ENCODE results near the gene GAK.

GAK gene

GRCh38 chr4:957581-958313, 25.6 kb upstream of the GAK start:
- Histone ChIP-seq H3K79me2 (ENCODE audit: insufficient read depth, low read length) (no peaks in the 10 kb centered on the region), H3K27me3 (ENCODE audit: low read length) (no peaks in the 10 kb centered on the region), H3K9ac (ENCODE audit: low read length) (no peak overlapping the region), H3K9me2 (replicated peaks; ENCODE audit: insufficient read depth, low read length) (no peaks in the 10 kb centered on the region), H3K4me3 (ENCODE audit: insufficient read depth, low read length, poor library complexity, severe bottlenecking) (no peak overlapping the region), H3F3A (ENCODE audit: insufficient read depth) (no peaks in the 10 kb centered on the region), H4K20me1 (ENCODE audit: low read depth, low read length) (no peaks in the 10 kb centered on the region), H3K36me3 (ENCODE audit: low read length) (no peaks in the 10 kb centered on the region), H3K27ac (ENCODE audit: low read depth, low read length) (no peak overlapping the region), H3K9me3 (ENCODE audit: insufficient read depth, low read length) (no peaks in the 10 kb centered on the region), H3K4me2 (ENCODE audit: low read depth, low read length, poor library complexity, severe bottlenecking) (no peak overlapping the region), H2AFZ (ENCODE audit: low read depth, low read length, severe bottlenecking) (no peak overlapping the region)
- TF ChIP-seq CTCF (IDR thresholded peaks at IDR 0.05; ENCODE audit: insufficient read depth, low read length, poor library complexity, severe bottlenecking) (no peak), EZH2phosphoT487 (conservative IDR thresholded peaks at IDR 0.05; ENCODE audit: low read length) (no peak)

- Histone ChIP-seq H3K4me2 (ENCODE audit: low read depth, low read length, poor library complexity, severe bottlenecking) (no peak overlapping the region), H3K9me2 (replicated peaks; ENCODE audit: insufficient read depth, low read length) (no peaks in the 10 kb centered on the region), H3F3A (ENCODE audit: insufficient read depth) (no peaks in the 10 kb centered on the region), H3K36me3 (ENCODE audit: low read length) (no peaks in the 10 kb centered on the region), H4K20me1 (ENCODE audit: low read depth, low read length) (no peaks in the 10 kb centered on the region), H3K79me2 (ENCODE audit: insufficient read depth, low read length) (no peaks in the 10 kb centered on the region), H3K9ac (ENCODE audit: low read length) (no peak overlapping the region), H3K4me3 (ENCODE audit: insufficient read depth, low read length, poor library complexity, severe bottlenecking) (no peak overlapping the region), H3K27ac (ENCODE audit: low read depth, low read length) (no peak overlapping the region), H3K9me3 (ENCODE audit: insufficient read depth, low read length) (no peaks in the 10 kb centered on the region), H3K27me3 (ENCODE audit: low read length) (no peaks in the 10 kb centered on the region), H2AFZ (ENCODE audit: low read depth, low read length, severe bottlenecking) (no peak overlapping the region)
- TF ChIP-seq CTCF (IDR thresholded peaks at IDR 0.05; ENCODE audit: insufficient read depth, low read length, poor library complexity, severe bottlenecking) (no peak), EZH2phosphoT487 (conservative IDR thresholded peaks at IDR 0.05; ENCODE audit: low read length) (no peak)
These were observed 25.1 kb upstream of the GAK start for GRCh38 chr4:957231-957580.

GRCh38 chr4:956531-957230, 24.6 kb upstream of the GAK start:
- no peak overlapping the region for H3K27ac ChIP-seq (ENCODE audit: low read depth, low read length)
- H3K4me2 ChIP-seq (ENCODE audit: low read depth, low read length, poor library complexity, severe bottlenecking) = no peak overlapping the region
- no peak overlapping the region for H3K4me3 ChIP-seq (ENCODE audit: insufficient read depth, low read length, poor library complexity, severe bottlenecking)
- TF ChIP-seq EZH2phosphoT487 (conservative IDR thresholded peaks at IDR 0.05; ENCODE audit: low read length) (no peak), CTCF (IDR thresholded peaks at IDR 0.05; ENCODE audit: insufficient read depth, low read length, poor library complexity, severe bottlenecking) (no peak)
- no peak overlapping the region for H2AFZ ChIP-seq (ENCODE audit: low read depth, low read length, severe bottlenecking)
- H3K79me2 ChIP-seq (ENCODE audit: insufficient read depth, low read length) = no peaks in the 10 kb centered on the region
- H3K9ac ChIP-seq (ENCODE audit: low read length) = no peak overlapping the region
- H4K20me1 ChIP-seq (ENCODE audit: low read depth, low read length) = no peaks in the 10 kb centered on the region
- H3K36me3 ChIP-seq (ENCODE audit: low read length) = no peaks in the 10 kb centered on the region
- H3F3A ChIP-seq (ENCODE audit: insufficient read depth) = no peaks in the 10 kb centered on the region
- H3K9me3 ChIP-seq (ENCODE audit: insufficient read depth, low read length) = no peaks in the 10 kb centered on the region
- H3K9me2 ChIP-seq (replicated peaks; ENCODE audit: insufficient read depth, low read length) = no peaks in the 10 kb centered on the region
- no peaks in the 10 kb centered on the region for H3K27me3 ChIP-seq (ENCODE audit: low read length)

All from SU-DHL-6 (cell line).